Erythroblast (primary cell): ENCODE measurements around the gene SLC12A8.

Experiments
- GATA1 ChIP-seq: IDR thresholded peaks from 2 replicates; pipeline ENCODE4 v1.6.1; 2011; ENCODE audit warnings: low read depth, mild to moderate bottlenecking, control low read depth, low read length, moderate library complexity
- POLR2A ChIP-seq: IDR thresholded peaks from 2 replicates; pipeline ENCODE4 v1.6.1; 2011; ENCODE audit warnings: mild to moderate bottlenecking, low read length

- no peak for TF ChIP-seq POLR2A
- TF ChIP-seq GATA1 = no peak
These were observed 1.5 kb upstream of the SLC12A8 start for GRCh38 chr3:125213946-125214542.
